ENCODE measurements around the gene PRKCD. TPM values are rescaled to one million over a fixed set of nuclear protein-coding genes. Genes with fewer than 3 reads are reported as not detected.

Gene PRKCD
- total and polyA plus RNA-seq, 2 donors (not counting 1 experiment from before 2014, with no cell fraction given) = 46.7 to 68.8 TPM

DNA sequence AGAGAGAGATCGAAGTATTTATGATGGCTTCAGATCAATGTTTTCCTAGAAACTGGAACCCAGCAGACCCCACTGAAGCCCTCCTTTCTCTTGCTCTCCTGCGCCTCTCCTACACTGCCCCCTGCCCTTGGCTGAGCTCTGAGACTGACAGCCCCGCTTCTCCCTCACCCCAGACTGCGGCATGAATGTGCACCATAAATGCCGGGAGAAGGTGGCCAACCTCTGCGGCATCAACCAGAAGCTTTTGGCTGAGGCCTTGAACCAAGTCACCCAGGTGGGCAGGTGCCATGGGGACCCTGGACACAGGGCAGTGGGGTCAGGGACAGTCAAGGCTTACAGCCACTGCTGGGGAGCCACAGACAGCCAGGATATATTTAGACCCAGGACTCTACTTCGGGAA is 23.7 kb downstream of the PRKCD start:
- Histone ChIP-seq H2AFZ (ENCODE audit: insufficient read depth, low read depth, low read length, poor library complexity, severe bottlenecking) (no peak overlapping the region), H3K9me3 (ENCODE audit: control extremely low read depth in 1 of 3, control insufficient read depth in 2 of 3, insufficient read depth in 1 of 3, low read length in 2 of 3) (no peaks in the 10 kb centered on the region), H3K4me2 (replicated peaks; ENCODE audit: low read depth, low read length, poor library complexity, severe bottlenecking) (no peak overlapping the region), H3K36me3 (replicated peaks in 1 of 2; ENCODE audit: control extremely low read depth in 1 of 2, control insufficient read depth in 1 of 2, extremely low read depth in 1 of 2, insufficient read depth in 2 of 2, low read length in 1 of 2) (peaks cover 5 to 85% of the 10 kb centered on the region in 2 experiments), H3K4me1 (ENCODE audit: control insufficient read depth in 2 of 2, insufficient read depth in 2 of 2, low read length in 2 of 2) (peaks cover 21 to 26% of the 10 kb centered on the region in 2 donors), H3K79me2 (ENCODE audit: control insufficient read depth, insufficient read depth, low read length) (peaks cover 14% of the 10 kb centered on the region), H3K9ac (ENCODE audit: low read length) (no peak overlapping the region), H3K27me3 (replicated peaks in 1 of 4; ENCODE audit: control extremely low read depth in 1 of 4, control insufficient read depth in 3 of 4, insufficient read depth in 4 of 4, low read length in 3 of 4) (no peaks in the 10 kb centered on the region), H3K27ac (ENCODE audit: low read length in 2 of 2) (no peak overlapping the region), H4K20me1 (ENCODE audit: control insufficient read depth, insufficient read depth, low read length, poor library complexity, severe bottlenecking) (peaks cover 28% of the 10 kb centered on the region), H3K4me3 (ENCODE audit: control extremely low read depth in 1 of 5, extremely low read depth in 1 of 5, insufficient read depth in 1 of 5, low read depth in 2 of 5, low read length in 4 of 5) (no peak overlapping the region)
- H3K27ac Mint-ChIP-seq = no peak overlapping the region
- H3K4me1 Mint-ChIP-seq = peaks cover 24% of the 10 kb centered on the region
- TF ChIP-seq, protein P1, sequence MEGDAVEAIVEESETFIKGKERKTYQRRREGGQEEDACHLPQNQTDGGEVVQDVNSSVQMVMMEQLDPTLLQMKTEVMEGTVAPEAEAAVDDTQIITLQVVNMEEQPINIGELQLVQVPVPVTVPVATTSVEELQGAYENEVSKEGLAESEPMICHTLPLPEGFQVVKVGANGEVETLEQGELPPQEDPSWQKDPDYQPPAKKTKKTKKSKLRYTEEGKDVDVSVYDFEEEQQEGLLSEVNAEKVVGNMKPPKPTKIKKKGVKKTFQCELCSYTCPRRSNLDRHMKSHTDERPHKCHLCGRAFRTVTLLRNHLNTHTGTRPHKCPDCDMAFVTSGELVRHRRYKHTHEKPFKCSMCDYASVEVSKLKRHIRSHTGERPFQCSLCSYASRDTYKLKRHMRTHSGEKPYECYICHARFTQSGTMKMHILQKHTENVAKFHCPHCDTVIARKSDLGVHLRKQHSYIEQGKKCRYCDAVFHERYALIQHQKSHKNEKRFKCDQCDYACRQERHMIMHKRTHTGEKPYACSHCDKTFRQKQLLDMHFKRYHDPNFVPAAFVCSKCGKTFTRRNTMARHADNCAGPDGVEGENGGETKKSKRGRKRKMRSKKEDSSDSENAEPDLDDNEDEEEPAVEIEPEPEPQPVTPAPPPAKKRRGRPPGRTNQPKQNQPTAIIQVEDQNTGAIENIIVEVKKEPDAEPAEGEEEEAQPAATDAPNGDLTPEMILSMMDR (IDR thresholded peaks at IDR 0.05) = no peak
- CTCF ChIA-PET = interaction anchor here (0.7 to 1.5 kb wide), 3 partner anchors 10 to 146 kb away, joined by 3 to 4 read pairs (median 3); no protein-coding TSS in a partner anchor
- ATAC-seq (ENCODE audit: low read depth) (no peak), DNase-seq (no peak)
- WGBS (ENCODE audit: insufficient coverage) = 96% methylated on average over 5 of the region's 7 CpGs
- intact Hi-C loops (cut with micrococcal nuclease) = loop anchor here (5.0 kb wide), 1 partner anchor 73 kb away; the partner anchor contains the start of gene TKT
- H3K4me3 Mint-ChIP-seq = no peak overlapping the region
- POLR2A ChIA-PET = no interaction called here
- no peaks in the 10 kb centered on the region for H3K9me3 Mint-ChIP-seq (ENCODE audit: insufficient read depth)
- no peaks in the 10 kb centered on the region for H3K27me3 Mint-ChIP-seq

DNA sequence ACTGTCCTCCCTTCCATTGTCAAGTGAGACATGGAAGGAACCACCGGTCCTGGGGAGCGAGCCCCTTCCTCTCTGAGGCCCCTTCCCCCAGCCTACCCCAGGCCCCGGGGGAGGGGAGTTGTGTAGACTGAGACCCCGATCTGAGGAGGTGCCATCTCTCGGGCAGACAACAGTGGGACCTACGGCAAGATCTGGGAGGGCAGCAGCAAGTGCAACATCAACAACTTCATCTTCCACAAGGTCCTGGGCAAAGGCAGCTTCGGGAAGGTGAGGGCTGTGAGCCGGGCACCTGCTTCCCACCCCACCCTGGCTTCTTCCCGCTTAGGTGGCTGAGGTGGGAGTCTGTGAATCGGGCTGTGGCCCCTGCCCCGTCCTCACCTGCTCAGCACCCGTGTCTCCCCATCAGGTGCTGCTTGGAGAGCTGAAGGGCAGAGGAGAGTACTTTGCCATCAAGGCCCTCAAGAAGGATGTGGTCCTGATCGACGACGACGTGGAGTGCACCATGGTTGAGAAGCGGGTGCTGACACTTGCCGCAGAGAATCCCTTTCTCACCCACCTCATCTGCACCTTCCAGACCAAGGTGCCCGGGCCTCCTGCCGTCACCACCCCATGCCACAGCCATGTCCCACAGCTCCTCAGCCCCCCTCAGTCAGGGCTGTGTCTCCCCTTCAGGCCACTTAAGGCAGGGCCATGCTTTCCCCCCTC is 24.9 kb downstream of the PRKCD start:
- Histone ChIP-seq H3K4me1 (ENCODE audit: control insufficient read depth in 2 of 2, insufficient read depth in 2 of 2, low read length in 2 of 2) (peaks cover 12 to 26% of the 10 kb centered on the region in 2 donors), H3K27ac (ENCODE audit: low read length in 2 of 2) (no peak overlapping the region), H3K9ac (ENCODE audit: low read length) (no peak overlapping the region), H3K36me3 (replicated peaks in 1 of 2; ENCODE audit: control extremely low read depth in 1 of 2, control insufficient read depth in 1 of 2, extremely low read depth in 1 of 2, insufficient read depth in 2 of 2, low read length in 1 of 2) (peaks cover 8 to 89% of the 10 kb centered on the region in 2 experiments), H3K4me3 (ENCODE audit: control extremely low read depth in 1 of 5, extremely low read depth in 1 of 5, insufficient read depth in 1 of 5, low read depth in 2 of 5, low read length in 4 of 5) (no peak overlapping the region), H2AFZ (ENCODE audit: insufficient read depth, low read depth, low read length, poor library complexity, severe bottlenecking) (no peak overlapping the region), H4K20me1 (ENCODE audit: control insufficient read depth, insufficient read depth, low read length, poor library complexity, severe bottlenecking) (peaks cover 19% of the 10 kb centered on the region), H3K4me2 (replicated peaks; ENCODE audit: low read depth, low read length, poor library complexity, severe bottlenecking) (no peak overlapping the region), H3K9me3 (ENCODE audit: control extremely low read depth in 1 of 3, control insufficient read depth in 2 of 3, insufficient read depth in 1 of 3, low read length in 2 of 3) (no peaks in the 10 kb centered on the region), H3K27me3 (replicated peaks in 1 of 4; ENCODE audit: control extremely low read depth in 1 of 4, control insufficient read depth in 3 of 4, insufficient read depth in 4 of 4, low read length in 3 of 4) (no peaks in the 10 kb centered on the region), H3K79me2 (ENCODE audit: control insufficient read depth, insufficient read depth, low read length) (peaks cover 5% of the 10 kb centered on the region)
- H3K9me3 Mint-ChIP-seq (ENCODE audit: insufficient read depth) = no peaks in the 10 kb centered on the region
- no peak for ATAC-seq (ENCODE audit: low read depth)
- DNase-seq = no peak
- no peak overlapping the region for H3K27ac Mint-ChIP-seq
- H3K27me3 Mint-ChIP-seq = no peaks in the 10 kb centered on the region
- no peak for TF ChIP-seq EZH2 (IDR thresholded peaks at IDR 0.05; ENCODE audit: borderline replicate concordance, insufficient read depth, low read depth, low read length, poor library complexity, severe bottlenecking)
- TF ChIP-seq, protein P1 (IDR thresholded peaks at IDR 0.05) = no peak
- peaks cover 22% of the 10 kb centered on the region for H3K4me1 Mint-ChIP-seq
- ChIA-PET POLR2A (no interaction called here), CTCF (no interaction called here)
- no peak overlapping the region for H3K4me3 Mint-ChIP-seq
- intact Hi-C loops (cut with micrococcal nuclease) = no loop called here
- 99% methylated on average over 13 of the region's 20 CpGs for WGBS (ENCODE audit: insufficient coverage)
